OCI-M2 (cell line): ENCODE measurements around the gene LRRN4.
"Not testable (repeated sequence)": the region's sequence is repeated elsewhere in the genome, so short reads cannot be mapped to it uniquely, and the experiment has no call there.

Experiments
- DNase-seq: peaks from one replicate; lab custom pipeline; 2025; ENCODE audit not compliant: unreplicated experiment; lab: John Stamatoyannopoulos, UW

LRRN4 gene

GRCh38 chr20:6034134-6034969 lies 19.5 kb downstream of the LRRN4 start:
- no peak for DNase-seq

- not testable (repeated sequence) for DNase-seq
These were observed 21.0 kb downstream of the LRRN4 start for GRCh38 chr20:6032907-6033306.

- no peak for DNase-seq
These were observed 23.3 kb downstream of the LRRN4 start for GRCh38 chr20:6030453-6031080.

- DNase-seq = no peak
These were observed 24.3 kb downstream of the LRRN4 start for GRCh38 chr20:6029538-6029937.

GRCh38 chr20:6028818-6029217 lies 25.0 kb downstream of the LRRN4 start:
- no peak for DNase-seq

GRCh38 chr20:6026051-6026450 lies 27.8 kb downstream of the LRRN4 start:
- DNase-seq = no peak

GRCh38 chr20:6024768-6025167 lies 29.1 kb downstream of the LRRN4 start:
- DNase-seq = no peak

GRCh38 chr20:6017880-6018279 lies 36.0 kb downstream of the LRRN4 start:
- DNase-seq = no peak

GRCh38 chr20:6017467-6017866 lies 36.4 kb downstream of the LRRN4 start:
- DNase-seq = no peak

GRCh38 chr20:6014957-6015356 lies 38.9 kb downstream of the LRRN4 start:
- no peak for DNase-seq

- DNase-seq = peak; percentile 35
These were observed 39.8 kb downstream of the LRRN4 start for GRCh38 chr20:6014017-6014416.

GRCh38 chr20:6012179-6012578 lies 41.7 kb downstream of the LRRN4 start:
- DNase-seq = no peak

- no peak for DNase-seq
These were observed 45.6 kb downstream of the LRRN4 start for GRCh38 chr20:6008254-6008653.

GRCh38 chr20:6007529-6008103 lies 46.2 kb downstream of the LRRN4 start:
- no peak for DNase-seq

GRCh38 chr20:6007094-6007528 lies 46.7 kb downstream of the LRRN4 start:
- DNase-seq = no peak

- DNase-seq = no peak
These were observed 47.3 kb downstream of the LRRN4 start for GRCh38 chr20:6006603-6006949.

- DNase-seq = no peak
These were observed 53.0 kb downstream of the LRRN4 start for GRCh38 chr20:6000871-6001270.

- DNase-seq = no peak
These were observed 54.1 kb downstream of the LRRN4 start for GRCh38 chr20:5999783-6000182.

- DNase-seq = no peak
These were observed 57.1 kb downstream of the LRRN4 start for GRCh38 chr20:5996765-5997164.

- DNase-seq = no peak
These were observed 62.0 kb downstream of the LRRN4 start for GRCh38 chr20:5991623-5992441.

GRCh38 chr20:5990946-5991345 lies 62.9 kb downstream of the LRRN4 start:
- no peak for DNase-seq
